ENCODE measurements around the gene ATP8B3. TPM values are rescaled to one million over a fixed set of nuclear protein-coding genes. Genes with fewer than 3 reads are reported as not detected.

Gene ATP8B3
- total and polyA plus RNA-seq, 2 of the 13 experiments (the other 11 are each of a cell fraction or from before 2014, with no cell fraction given): 2.6 to 5.9 TPM

DNA sequence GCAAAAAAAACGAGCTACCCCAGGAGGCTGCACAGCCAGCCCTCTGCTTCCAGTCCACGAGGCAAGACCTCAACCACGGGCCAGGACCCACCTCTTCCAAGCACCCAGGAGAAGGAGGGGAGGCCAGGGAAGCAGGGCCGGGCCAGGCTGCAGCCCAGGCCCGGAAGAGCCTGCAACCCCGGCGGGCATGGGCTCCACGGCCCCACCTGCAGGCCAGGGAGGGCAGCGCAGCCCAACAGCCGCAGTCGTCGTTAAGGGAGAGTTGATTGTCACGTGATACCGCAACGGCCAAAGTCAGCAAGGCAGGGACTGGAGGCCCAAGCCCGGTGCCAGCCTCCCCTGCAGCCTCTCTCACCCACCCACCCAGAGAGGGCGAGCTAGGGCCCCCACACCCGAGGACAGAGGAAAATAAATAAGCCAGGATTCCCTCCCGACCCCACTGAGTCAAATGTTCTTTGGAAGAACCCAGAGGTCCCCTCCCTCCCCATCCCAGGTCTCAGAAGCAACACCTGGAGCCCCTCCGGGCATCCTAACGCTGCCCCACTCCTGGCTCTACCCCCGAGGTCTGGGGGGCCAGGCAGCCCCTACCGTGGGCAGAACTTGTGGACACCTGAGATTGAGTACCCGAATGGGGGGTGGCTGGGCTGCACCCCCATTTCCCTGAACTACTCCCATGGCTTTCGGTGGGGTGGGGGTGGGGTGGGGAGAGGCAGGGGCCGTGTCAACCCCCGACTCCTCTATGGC lies 41.4 kb upstream of the ATP8B3 start (continued):
- TF ChIP-seq MEIS1 (CRISPR knock-in tag; IDR thresholded peaks at IDR 0.05; ENCODE audit: borderline replicate concordance): no peak
- TF ChIP-seq ZNF160 (CRISPR knock-in tag; IDR thresholded peaks at IDR 0.05): 0 out of 2 replicates have a peak, but pooled peaks have one; percentile 48
- TF ChIP-seq, protein P1, sequence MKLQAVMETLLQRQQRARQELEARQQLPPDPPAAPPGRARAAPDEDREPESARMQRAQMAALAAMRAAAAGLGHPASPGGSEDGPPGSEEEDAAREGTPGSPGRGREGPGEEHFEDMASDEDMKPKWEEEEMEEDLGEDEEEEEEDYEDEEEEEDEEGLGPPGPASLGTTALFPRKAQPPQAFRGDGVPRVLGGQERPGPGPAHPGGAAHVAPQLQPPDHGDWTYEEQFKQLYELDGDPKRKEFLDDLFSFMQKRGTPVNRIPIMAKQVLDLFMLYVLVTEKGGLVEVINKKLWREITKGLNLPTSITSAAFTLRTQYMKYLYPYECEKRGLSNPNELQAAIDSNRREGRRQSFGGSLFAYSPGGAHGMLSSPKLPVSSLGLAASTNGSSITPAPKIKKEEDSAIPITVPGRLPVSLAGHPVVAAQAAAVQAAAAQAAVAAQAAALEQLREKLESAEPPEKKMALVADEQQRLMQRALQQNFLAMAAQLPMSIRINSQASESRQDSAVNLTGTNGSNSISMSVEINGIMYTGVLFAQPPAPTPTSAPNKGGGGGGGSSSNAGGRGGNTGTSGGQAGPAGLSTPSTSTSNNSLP (IDR thresholded peaks at IDR 0.05; ENCODE audit: low read depth, low read length): no peak
- no peak for TF ChIP-seq FOXP1 (IDR thresholded peaks at IDR 0.05)
- no peak for TF ChIP-seq FOXP1 (CRISPR knock-in tag; IDR thresholded peaks at IDR 0.05)
- TF ChIP-seq ZNF530 (CRISPR knock-in tag; IDR thresholded peaks at IDR 0.05; ENCODE audit: low read depth): no peak
- peak; percentile 34 for TF ChIP-seq HNRNPLL (IDR thresholded peaks at IDR 0.05; ENCODE audit: low read depth, low read length, poor library complexity, severe bottlenecking)
- TF ChIP-seq FOSL2 (CRISPR knock-in tag; IDR thresholded peaks at IDR 0.05): 0 out of 2 replicates have a peak, but pooled peaks have one; percentile 5
- TF ChIP-seq NFKB2 (CRISPR knock-in tag; IDR thresholded peaks at IDR 0.05; ENCODE audit: borderline replicate concordance): no peak
- TF ChIP-seq ZNF350 (CRISPR knock-in tag; IDR thresholded peaks at IDR 0.05; ENCODE audit: borderline replicate concordance, low read depth): 0 out of 2 replicates have a peak, but pooled peaks have one; percentile 17
- peak; percentile 84; the same call in 1 of the 2 replicates for TF ChIP-seq ZNF207 (IDR thresholded peaks at IDR 0.05; ENCODE audit: borderline replicate concordance)
- TF ChIP-seq TBX2 (CRISPR knock-in tag; IDR thresholded peaks at IDR 0.05; ENCODE audit: borderline replicate concordance): 0 out of 2 replicates have a peak, but pooled peaks have one; percentile 26
- TF ChIP-seq, protein P2, sequence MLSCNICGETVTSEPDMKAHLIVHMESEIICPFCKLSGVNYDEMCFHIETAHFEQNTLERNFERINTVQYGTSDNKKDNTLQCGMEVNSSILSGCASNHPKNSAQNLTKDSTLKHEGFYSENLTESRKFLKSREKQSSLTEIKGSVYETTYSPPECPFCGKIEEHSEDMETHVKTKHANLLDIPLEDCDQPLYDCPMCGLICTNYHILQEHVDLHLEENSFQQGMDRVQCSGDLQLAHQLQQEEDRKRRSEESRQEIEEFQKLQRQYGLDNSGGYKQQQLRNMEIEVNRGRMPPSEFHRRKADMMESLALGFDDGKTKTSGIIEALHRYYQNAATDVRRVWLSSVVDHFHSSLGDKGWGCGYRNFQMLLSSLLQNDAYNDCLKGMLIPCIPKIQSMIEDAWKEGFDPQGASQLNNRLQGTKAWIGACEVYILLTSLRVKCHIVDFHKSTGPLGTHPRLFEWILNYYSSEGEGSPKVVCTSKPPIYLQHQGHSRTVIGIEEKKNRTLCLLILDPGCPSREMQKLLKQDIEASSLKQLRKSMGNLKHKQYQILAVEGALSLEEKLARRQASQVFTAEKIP (CRISPR knock-in tag; IDR thresholded peaks at IDR 0.05; ENCODE audit: borderline replicate concordance): no peak
- peak; percentile 44; the same call in 1 of the 2 replicates for TF ChIP-seq ZBTB38 (CRISPR knock-in tag; IDR thresholded peaks at IDR 0.05)
- TF ChIP-seq ZNF256 (CRISPR knock-in tag; conservative IDR thresholded peaks at IDR 0.05): no peak
- no peak for TF ChIP-seq ZFP36L1 (CRISPR knock-in tag; IDR thresholded peaks at IDR 0.05)
- peak; percentile 20 for TF ChIP-seq ZNF883 (CRISPR knock-in tag; IDR thresholded peaks at IDR 0.05; ENCODE audit: not compliant biosample characterization)
- peak; percentile 88 for TF ChIP-seq ZMYM2 (CRISPR knock-in tag; IDR thresholded peaks at IDR 0.05)
- no peak for TF ChIP-seq EED (CRISPR knock-in tag; IDR thresholded peaks at IDR 0.05)
- TF ChIP-seq, protein P3, sequence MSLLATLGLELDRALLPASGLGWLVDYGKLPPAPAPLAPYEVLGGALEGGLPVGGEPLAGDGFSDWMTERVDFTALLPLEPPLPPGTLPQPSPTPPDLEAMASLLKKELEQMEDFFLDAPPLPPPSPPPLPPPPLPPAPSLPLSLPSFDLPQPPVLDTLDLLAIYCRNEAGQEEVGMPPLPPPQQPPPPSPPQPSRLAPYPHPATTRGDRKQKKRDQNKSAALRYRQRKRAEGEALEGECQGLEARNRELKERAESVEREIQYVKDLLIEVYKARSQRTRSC (CRISPR knock-in tag; IDR thresholded peaks at IDR 0.05; ENCODE audit: low read depth): no peak
- TF ChIP-seq MXI1 (IDR thresholded peaks at IDR 0.05; ENCODE audit: borderline replicate concordance, low read depth, low read length): peak; percentile 56; the same call in 1 of the 3 replicates
- no peak for TF ChIP-seq ESRRA (CRISPR knock-in tag; IDR thresholded peaks at IDR 0.05; ENCODE audit: low read depth)
- TF ChIP-seq MEF2D (CRISPR knock-in tag; IDR thresholded peaks at IDR 0.05): 0 out of 2 replicates have a peak, but pooled peaks have one; percentile 46
- TF ChIP-seq ZNF24 (IDR thresholded peaks at IDR 0.05): no peak
- TF ChIP-seq NR2F6 (IDR thresholded peaks at IDR 0.05): no peak
- TF ChIP-seq NR2F6 (CRISPR knock-in tag; IDR thresholded peaks at IDR 0.05): no peak
- peak; percentile 67; the same call in 1 of the 2 replicates for TF ChIP-seq KDM2A (CRISPR knock-in tag; IDR thresholded peaks at IDR 0.05; ENCODE audit: borderline replicate concordance, low read depth)
- no peak for TF ChIP-seq SP1 (IDR thresholded peaks at IDR 0.05)
- 0 out of 2 replicates have a peak, but pooled peaks have one; percentile 22 for TF ChIP-seq SP1 (CRISPR knock-in tag; IDR thresholded peaks at IDR 0.05)
